ENCODE results near the gene NIPBL. TPM values are rescaled to one million over a fixed set of nuclear protein-coding genes. Genes with fewer than 3 reads are reported as not detected.

NIPBL gene
- total and polyA plus RNA-seq, 2 of the 8 experiments (the other 6 are each of a cell fraction or from before 2014, with no cell fraction given), result 21.1 to 53.5 TPM

DNA sequence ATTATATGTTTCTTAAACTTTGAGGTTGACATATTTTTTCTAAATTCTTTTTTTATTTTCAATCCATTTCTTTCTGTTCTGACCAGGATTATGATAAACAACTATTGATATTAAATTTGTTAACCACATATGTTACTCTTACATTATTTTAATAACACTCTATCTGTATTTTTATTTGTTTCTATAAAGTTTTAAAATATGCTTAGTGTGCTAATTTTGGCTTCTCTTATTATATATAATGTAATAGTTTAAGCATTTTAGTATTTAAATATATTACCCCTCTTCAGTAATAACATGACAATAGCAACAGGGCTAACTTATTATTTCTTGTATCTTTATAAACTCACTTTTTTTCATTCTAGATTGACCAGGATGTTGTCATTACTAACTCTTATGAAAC is 137.8 kb downstream of the NIPBL start (continued):
- TF ChIP-seq NANOG (IDR thresholded peaks at IDR 0.05; ENCODE audit: insufficient read depth, low read depth, low read length, poor library complexity, severe bottlenecking) (no peak), PHF8 (conservative IDR thresholded peaks at IDR 0.05; ENCODE audit: low read depth, low read length) (no peak)

Measured in H1 (cell line).